ENCODE measurements around the gene SULT1A2. TPM values are rescaled to one million over a fixed set of nuclear protein-coding genes. Genes with fewer than 3 reads are reported as not detected.
"Not testable (repeated sequence)": the region's sequence is repeated elsewhere in the genome, so short reads cannot be mapped to it uniquely, and the experiment has no call there.

The SULT1A2 gene
- total and polyA plus RNA-seq, 8 donors = 0.18 to 2.4 (median 1.00) TPM; not detected in 2

GRCh38 chr16:28616636-28617035, 19.8 kb upstream of the SULT1A2 start:
- TF ChIP-seq, protein P1, sequence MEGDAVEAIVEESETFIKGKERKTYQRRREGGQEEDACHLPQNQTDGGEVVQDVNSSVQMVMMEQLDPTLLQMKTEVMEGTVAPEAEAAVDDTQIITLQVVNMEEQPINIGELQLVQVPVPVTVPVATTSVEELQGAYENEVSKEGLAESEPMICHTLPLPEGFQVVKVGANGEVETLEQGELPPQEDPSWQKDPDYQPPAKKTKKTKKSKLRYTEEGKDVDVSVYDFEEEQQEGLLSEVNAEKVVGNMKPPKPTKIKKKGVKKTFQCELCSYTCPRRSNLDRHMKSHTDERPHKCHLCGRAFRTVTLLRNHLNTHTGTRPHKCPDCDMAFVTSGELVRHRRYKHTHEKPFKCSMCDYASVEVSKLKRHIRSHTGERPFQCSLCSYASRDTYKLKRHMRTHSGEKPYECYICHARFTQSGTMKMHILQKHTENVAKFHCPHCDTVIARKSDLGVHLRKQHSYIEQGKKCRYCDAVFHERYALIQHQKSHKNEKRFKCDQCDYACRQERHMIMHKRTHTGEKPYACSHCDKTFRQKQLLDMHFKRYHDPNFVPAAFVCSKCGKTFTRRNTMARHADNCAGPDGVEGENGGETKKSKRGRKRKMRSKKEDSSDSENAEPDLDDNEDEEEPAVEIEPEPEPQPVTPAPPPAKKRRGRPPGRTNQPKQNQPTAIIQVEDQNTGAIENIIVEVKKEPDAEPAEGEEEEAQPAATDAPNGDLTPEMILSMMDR (IDR thresholded peaks at IDR 0.05) = no peak
- no peak for TF ChIP-seq POLR2A (IDR thresholded peaks at IDR 0.05)
- no peak for TF ChIP-seq EP300 (IDR thresholded peaks at IDR 0.05)
- TF ChIP-seq POLR2AphosphoS5 (IDR thresholded peaks at IDR 0.05) = no peak
- 66 to 84% (median 79%) methylated on average over 7 of the region's 7 CpGs for WGBS, 5 donors
- peaks cover 0 to 1% (median under 1%) of the 10 kb centered on the region in 4 donors for H3K4me1 ChIP-seq
- intact Hi-C loops (cut with DNase I; ENCODE audit: low total_unique reads) = no loop called here
- no peak overlapping the region for H3K27ac ChIP-seq
- peaks cover 0 to 6% (median 0%) of the 10 kb centered on the region in 3 donors for H3K27me3 ChIP-seq
- peaks cover 0 to 14% (median 2%) of the 10 kb centered on the region in 4 donors for H3K36me3 ChIP-seq
- no peak overlapping the region for H3K4me3 ChIP-seq
- DNase-seq = no peak
- H3K9me3 ChIP-seq = no peaks in the 10 kb centered on the region

DNA sequence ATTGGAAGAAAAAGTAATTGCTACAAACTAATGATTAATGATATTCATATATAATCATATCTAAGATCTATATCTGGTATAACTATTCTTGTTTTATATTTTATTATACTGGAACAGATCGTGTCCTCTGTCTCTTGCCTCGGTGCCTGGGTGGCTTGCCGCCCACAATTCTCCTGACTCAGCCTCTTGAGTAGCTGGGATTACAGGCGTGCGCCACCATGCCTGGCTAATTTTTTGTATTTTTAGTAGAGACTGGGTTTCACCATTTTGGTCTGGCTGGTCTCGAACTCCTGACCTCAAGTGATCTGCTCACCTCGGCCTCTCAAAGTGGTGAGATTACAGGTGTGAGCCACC, 19.4 kb upstream of the SULT1A2 start:
- H3K9me3 ChIP-seq; H3K4me1 ChIP-seq; H3K27ac ChIP-seq; intact Hi-C loops (cut with DNase I; ENCODE audit: low total_unique reads); H3K4me3 ChIP-seq; H3K27me3 ChIP-seq; DNase-seq: not testable (repeated sequence)
- peaks cover 0 to 14% (median 2%) of the 10 kb centered on the region in 4 donors for H3K36me3 ChIP-seq
- WGBS, 5 donors = 78 to 88% (median 81%) methylated on average over 7 of the region's 7 CpGs
- TF ChIP-seq, protein P1 (IDR thresholded peaks at IDR 0.05) = peak in 1 of 7 experiments; percentile 0

DNA sequence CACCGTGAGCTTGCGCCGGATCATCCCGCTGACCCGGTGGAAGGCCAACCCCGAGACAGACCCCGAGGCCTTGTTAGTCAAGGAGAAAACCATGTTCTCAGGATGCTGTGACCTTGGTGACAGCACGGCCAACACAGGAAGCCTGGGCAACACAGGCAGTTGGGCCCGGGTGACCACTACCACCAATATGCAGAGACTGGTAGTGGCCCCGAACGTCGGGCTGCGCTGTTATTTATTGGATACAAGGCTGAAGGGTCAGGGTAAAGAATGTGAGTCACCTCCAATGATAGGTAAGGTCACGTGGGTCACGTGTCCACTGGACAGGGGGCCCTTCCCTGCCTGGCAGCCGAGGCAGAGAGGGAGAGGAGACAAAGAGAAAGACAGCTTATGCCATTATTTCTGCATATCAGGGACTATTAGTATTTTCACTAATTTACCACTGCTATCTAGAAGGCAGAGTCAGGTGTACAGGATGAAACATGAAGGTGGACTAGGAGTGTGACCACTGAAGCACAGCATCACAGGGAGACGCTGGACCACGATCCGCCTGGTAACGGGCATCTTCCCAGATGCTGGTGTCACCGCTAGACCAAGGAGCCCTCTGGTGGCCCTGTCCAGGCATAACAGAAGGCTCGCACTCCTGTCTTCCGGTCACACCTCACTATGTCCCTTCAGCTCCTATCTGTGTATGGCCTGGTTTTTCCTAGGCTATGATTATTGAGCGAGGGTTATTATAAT, 18.8 kb upstream of the SULT1A2 start:
- H3K36me3 ChIP-seq = peaks cover 0 to 14% (median 2%) of the 10 kb centered on the region in 4 donors
- intact Hi-C loops (cut with DNase I; ENCODE audit: low total_unique reads); H3K4me3 ChIP-seq; H3K4me1 ChIP-seq; H3K27me3 ChIP-seq; H3K27ac ChIP-seq; H3K9me3 ChIP-seq: not testable (repeated sequence)
- peak; percentile 60 to 71 for DNase-seq
- WGBS, 5 donors = 15 to 50% (median 48%) methylated on average over 11 to 18 of the region's 24 CpGs
- TF ChIP-seq, protein P1 (IDR thresholded peaks at IDR 0.05) = peak in 5 of 7 experiments; percentile 56 to 74 (median 70)
- peak in 1 of 3 donors; percentile 23 for TF ChIP-seq POLR2AphosphoS5 (IDR thresholded peaks at IDR 0.05)

- H3K9me3 ChIP-seq; intact Hi-C loops (cut with DNase I; ENCODE audit: low total_unique reads); DNase-seq; H3K27me3 ChIP-seq; H3K4me3 ChIP-seq; H3K27ac ChIP-seq: not testable (repeated sequence)
- peaks cover 0 to 14% (median 2%) of the 10 kb centered on the region in 4 donors for H3K36me3 ChIP-seq
- 81 to 86% (median 86%) methylated on average over 13 to 16 of the region's 16 CpGs for WGBS, 5 donors
- H3K4me1 ChIP-seq = peaks cover 10 to 18% (median 14%) of the 10 kb centered on the region in 4 donors
Measured at GRCh38 chr16:28614561-28614960, 17.7 kb upstream of the SULT1A2 start.

GRCh38 chr16:28613912-28614311, 17.1 kb upstream of the SULT1A2 start:
- H3K27me3 ChIP-seq; H3K36me3 ChIP-seq; H3K4me3 ChIP-seq; intact Hi-C loops (cut with DNase I; ENCODE audit: low total_unique reads); H3K9me3 ChIP-seq; DNase-seq; H3K27ac ChIP-seq: not testable (repeated sequence)
- peaks cover 12 to 25% (median 20%) of the 10 kb centered on the region in 4 donors for H3K4me1 ChIP-seq
- WGBS, 5 donors = 25 to 70% (median 56%) methylated on average over 2 to 7 of the region's 26 CpGs; no CpG with 5 or more reads in 1 of the 5 donors

GRCh38 chr16:28612359-28613280, 15.8 kb upstream of the SULT1A2 start:
- DNase-seq; H3K27ac ChIP-seq; H3K9me3 ChIP-seq; H3K36me3 ChIP-seq; H3K4me3 ChIP-seq; intact Hi-C loops (cut with DNase I; ENCODE audit: low total_unique reads); H3K27me3 ChIP-seq: not testable (repeated sequence)
- H3K4me1 ChIP-seq = peaks cover 12 to 37% (median 21%) of the 10 kb centered on the region in 4 donors
- no CpG with 5 or more reads among the region's 17 CpGs for WGBS, 5 donors
